Osteocyte (in vitro differentiated cells): ENCODE results near the gene TTLL5. TPM values are rescaled to one million over a fixed set of nuclear protein-coding genes. Genes with fewer than 3 reads are reported as not detected.
A peak's percentile ranks its signal among the peaks of the same experiment; 100 is the strongest.

Experiments used
- DNase-seq: peaks from one replicate; pipeline ENCODE4 v3.0.0; 2021; ENCODE audit warnings: mixed read lengths; ENCODE audit not compliant: unreplicated experiment; ENCODE audit errors: extremely low spot score
- H3K27ac Mint-ChIP-seq: one replicate; pipeline ENCODE4 v1.8.0; 2021; ENCODE audit warnings: mild to moderate bottlenecking, mixed read lengths; ENCODE audit not compliant: unreplicated experiment
- H3K27me3 Mint-ChIP-seq: one replicate; pipeline ENCODE4 v1.8.0; 2021; ENCODE audit warnings: mixed read lengths; ENCODE audit not compliant: unreplicated experiment
- H3K36me3 Mint-ChIP-seq: one replicate; pipeline ENCODE4 v1.8.0; 2021; ENCODE audit warnings: mixed read lengths; ENCODE audit not compliant: unreplicated experiment
- H3K4me1 Mint-ChIP-seq: one replicate; pipeline ENCODE4 v1.8.0; 2021; ENCODE audit warnings: mixed read lengths; ENCODE audit not compliant: unreplicated experiment
- H3K4me3 Mint-ChIP-seq: one replicate; pipeline ENCODE4 v1.8.0; 2021; ENCODE audit warnings: mild to moderate bottlenecking, moderate library complexity, mixed read lengths; ENCODE audit not compliant: unreplicated experiment
- H3K9me3 Mint-ChIP-seq: one replicate; pipeline ENCODE4 v1.8.0; 2021; ENCODE audit warnings: mixed read lengths; ENCODE audit not compliant: unreplicated experiment
- total RNA-seq: library from RNA; stranded (reverse); gene quantifications from 2 replicates; pipeline ENCODE4 v1.2.1, GENCODE V29; 2021
- TF ChIP-seq, protein P1 (sequence below): fragments of 200-600 bp; sonication (generic); IDR thresholded peaks from 2 replicates; pipeline ENCODE4 v1.5.0; 2021; ENCODE audit warnings: antibody characterized with exemption, mild to moderate bottlenecking, moderate library complexity

The TTLL5 gene
- total RNA-seq, 1 donor from 2014 or later = 37.3 TPM

GRCh38 chr14:75711796-75712211 is 50.8 kb downstream of the TTLL5 start:
- Mint-ChIP-seq H3K36me3 (no peaks in the 10 kb centered on the region), H3K27ac (peak overlapping the region; percentile 90), H3K4me3 (no peak overlapping the region), H3K27me3 (no peaks in the 10 kb centered on the region), H3K4me1 (peaks cover 45% of the 10 kb centered on the region), H3K9me3 (no peaks in the 10 kb centered on the region)
- DNase-seq = no peak
- TF ChIP-seq, protein P1, sequence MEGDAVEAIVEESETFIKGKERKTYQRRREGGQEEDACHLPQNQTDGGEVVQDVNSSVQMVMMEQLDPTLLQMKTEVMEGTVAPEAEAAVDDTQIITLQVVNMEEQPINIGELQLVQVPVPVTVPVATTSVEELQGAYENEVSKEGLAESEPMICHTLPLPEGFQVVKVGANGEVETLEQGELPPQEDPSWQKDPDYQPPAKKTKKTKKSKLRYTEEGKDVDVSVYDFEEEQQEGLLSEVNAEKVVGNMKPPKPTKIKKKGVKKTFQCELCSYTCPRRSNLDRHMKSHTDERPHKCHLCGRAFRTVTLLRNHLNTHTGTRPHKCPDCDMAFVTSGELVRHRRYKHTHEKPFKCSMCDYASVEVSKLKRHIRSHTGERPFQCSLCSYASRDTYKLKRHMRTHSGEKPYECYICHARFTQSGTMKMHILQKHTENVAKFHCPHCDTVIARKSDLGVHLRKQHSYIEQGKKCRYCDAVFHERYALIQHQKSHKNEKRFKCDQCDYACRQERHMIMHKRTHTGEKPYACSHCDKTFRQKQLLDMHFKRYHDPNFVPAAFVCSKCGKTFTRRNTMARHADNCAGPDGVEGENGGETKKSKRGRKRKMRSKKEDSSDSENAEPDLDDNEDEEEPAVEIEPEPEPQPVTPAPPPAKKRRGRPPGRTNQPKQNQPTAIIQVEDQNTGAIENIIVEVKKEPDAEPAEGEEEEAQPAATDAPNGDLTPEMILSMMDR = no peak

- Mint-ChIP-seq H3K27me3 (no peaks in the 10 kb centered on the region), H3K27ac (peak overlapping the region; percentile 31), H3K4me3 (no peak overlapping the region)
Observed at GRCh38 chr14:75714991-75715390, 53.9 kb downstream of the TTLL5 start.

GRCh38 chr14:75715926-75716780 is 55.1 kb downstream of the TTLL5 start:
- DNase-seq = no peak
- peak overlapping the region; percentile 65 for H3K27ac Mint-ChIP-seq
- peaks cover 15% of the 10 kb centered on the region for H3K36me3 Mint-ChIP-seq
- H3K4me1 Mint-ChIP-seq = peaks cover 49% of the 10 kb centered on the region
- no peaks in the 10 kb centered on the region for H3K27me3 Mint-ChIP-seq
- TF ChIP-seq, protein P1 = no peak
- no peaks in the 10 kb centered on the region for H3K9me3 Mint-ChIP-seq
- no peak overlapping the region for H3K4me3 Mint-ChIP-seq

More at GRCh38 chr14:75714991-75715390, 53.9 kb downstream of the TTLL5 start:
- H3K36me3 Mint-ChIP-seq = peaks cover 13% of the 10 kb centered on the region
- TF ChIP-seq, protein P1 = no peak
- H3K4me1 Mint-ChIP-seq = peaks cover 42% of the 10 kb centered on the region
- no peak for DNase-seq
- H3K9me3 Mint-ChIP-seq = no peaks in the 10 kb centered on the region

DNA sequence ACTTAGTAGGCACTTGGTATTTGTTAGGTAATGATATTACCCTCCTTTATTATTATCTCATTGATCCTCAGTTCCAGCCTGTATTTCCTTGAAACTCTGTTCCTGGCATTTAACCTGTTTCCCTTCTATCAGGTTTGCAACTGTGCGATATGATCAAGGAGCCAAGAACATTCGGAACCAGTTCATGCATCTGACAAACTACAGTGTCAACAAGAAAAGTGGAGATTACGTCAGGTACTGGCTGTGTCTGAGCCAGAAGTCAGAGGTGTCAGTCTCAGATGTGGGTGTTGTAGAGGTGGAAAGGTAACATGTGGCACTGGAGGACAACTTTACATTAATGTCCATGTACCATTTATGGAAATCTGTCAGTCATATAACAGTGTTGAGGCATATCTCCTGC is 56.7 kb downstream of the TTLL5 start:
- DNase-seq = no peak
- Mint-ChIP-seq H3K27ac (no peak overlapping the region), H3K27me3 (no peaks in the 10 kb centered on the region), H3K9me3 (no peaks in the 10 kb centered on the region), H3K4me3 (no peak overlapping the region), H3K36me3 (peaks cover 22% of the 10 kb centered on the region), H3K4me1 (peaks cover 35% of the 10 kb centered on the region)
- TF ChIP-seq, protein P1 = no peak

GRCh38 chr14:75718199-75718598 is 57.2 kb downstream of the TTLL5 start:
- DNase-seq = no peak
- H3K4me3 Mint-ChIP-seq = no peak overlapping the region

More at GRCh38 chr14:75718199-75718598, 57.2 kb downstream of the TTLL5 start:
- TF ChIP-seq, protein P1 = no peak
- H3K4me1 Mint-ChIP-seq = peaks cover 35% of the 10 kb centered on the region
- H3K27me3 Mint-ChIP-seq = no peaks in the 10 kb centered on the region
- H3K36me3 Mint-ChIP-seq = peaks cover 24% of the 10 kb centered on the region
- no peaks in the 10 kb centered on the region for H3K9me3 Mint-ChIP-seq
- H3K27ac Mint-ChIP-seq = no peak overlapping the region
